SK-N-SH (cell line): ENCODE measurements around the gene PDIK1L. TPM values are rescaled to one million over a fixed set of nuclear protein-coding genes. Genes with fewer than 3 reads are reported as not detected.

ENCODE experiments used
- CTCF ChIA-PET: fragments of 300-600, 350-600 bp; formaldehyde crosslinking; extraction: SDS; loops from one replicate; lab custom pipeline; 2021; lab: Yijun Ruan, JAX
- POLR2A ChIA-PET: fragments of 350-600 bp; sonication (Branson Sonifier 250); formaldehyde crosslinking; extraction: SDS; loops from one replicate; lab custom pipeline; 2020; ENCODE audit warnings: antibody characterized with exemption, inconsistent platforms; lab: Yijun Ruan, JAX
- DNase-seq: peaks from one replicate; pipeline ENCODE4 v3.0.0; 2012
- H2AFZ ChIP-seq: fragments of 200-600 bp; sonication (generic); 2 replicates; pipeline ENCODE4 v1.8.1; 2016; ENCODE audit warnings: antibody characterized with exemption, mild to moderate bottlenecking, low read depth
- H3F3A ChIP-seq: fragments of 200-600 bp; sonication (generic); replicated peaks from 2 replicates; pipeline ENCODE3; 2016; ENCODE audit warnings: antibody characterized with exemption, mild to moderate bottlenecking; ENCODE audit not compliant: insufficient read depth
- H3K27ac ChIP-seq, 2 experiments: fragments of 200-500 bp in 1 of 2; fragments of 200-600 bp in 1 of 2; sonication (Bioruptor generic) in 1 of 2; sonication (generic), shearing (Covaris generic) in 1 of 2; 2 replicates each; pipeline versions ENCODE4 v1.5.1 to v1.6.1; 2014 to 2016; ENCODE audit warnings: low read depth in 2 of 2, inconsistent platforms in 1 of 2, low read length in 1 of 2, mild to moderate bottlenecking in 1 of 2, mixed read lengths in 1 of 2
- H3K27me3 ChIP-seq: fragments of 200-600 bp; sonication (generic), shearing (Covaris generic); 2 replicates; pipeline ENCODE4 v1.6.1; 2016; ENCODE audit warnings: mixed run types; ENCODE audit not compliant: insufficient read depth
- H3K36me3 ChIP-seq, 2 experiments: fragments of 200-500 bp in 1 of 2; fragments of 200-600 bp in 1 of 2; sonication (Bioruptor generic) in 1 of 2; sonication (generic) in 1 of 2; replicated peaks in 1 of 2; 2 replicates each; pipeline versions ENCODE3 to v1.5.1; 2014 to 2016; ENCODE audit warnings: low read length in 1 of 2, mild to moderate bottlenecking in 1 of 2; ENCODE audit not compliant: insufficient read depth in 2 of 2, control insufficient read depth in 1 of 2
- H3K4me1 ChIP-seq, 2 experiments: fragments of 200-500 bp in 1 of 2; fragments of 200-600 bp in 1 of 2; sonication (Bioruptor generic) in 1 of 2; sonication (generic), shearing (Covaris generic) in 1 of 2; 2 replicates each; pipeline versions ENCODE4 v1.5.1 to v1.6.1; 2014 to 2016; ENCODE audit warnings: low read depth in 1 of 2, low read length in 1 of 2, mixed run types in 1 of 2; ENCODE audit not compliant: insufficient read depth in 2 of 2, control insufficient read depth in 1 of 2
- H3K4me2 ChIP-seq: fragments of 200-600 bp; sonication (generic), shearing (Covaris generic); 2 replicates; pipeline ENCODE4 v1.6.1; 2017; ENCODE audit warnings: mixed run types
- H3K4me3 ChIP-seq, 2 experiments: fragments of 200-500 bp in 1 of 2; fragments of 200-600 bp in 1 of 2; sonication (Bioruptor generic) in 1 of 2; sonication (generic), shearing (Covaris generic) in 1 of 2; 2 replicates each; pipeline versions ENCODE4 v1.5.1 to v1.8.1; 2014 to 2016; ENCODE audit warnings: low read depth in 2 of 2, inconsistent platforms in 1 of 2, low read length in 1 of 2, mild to moderate bottlenecking in 1 of 2, mixed read lengths in 1 of 2, moderate library complexity in 1 of 2
- H3K79me2 ChIP-seq: fragments of 200-600 bp; sonication (generic); 2 replicates; pipeline ENCODE4 v1.8.1; 2017; ENCODE audit warnings: mild to moderate bottlenecking; ENCODE audit not compliant: insufficient read depth
- H3K9ac ChIP-seq: fragments of 200-600 bp; sonication (generic); 2 replicates; pipeline ENCODE4 v1.6.1; 2017; ENCODE audit warnings: mixed run types
- H3K9me2 ChIP-seq: fragments of 200-600 bp; sonication (generic); 2 replicates; pipeline ENCODE4 v1.6.1; 2017; ENCODE audit warnings: mixed run types
- H3K9me3 ChIP-seq: fragments of 200-600 bp; sonication (generic); 2 replicates; pipeline ENCODE4 v1.6.1; 2017; ENCODE audit warnings: mixed run types, mild to moderate bottlenecking, moderate library complexity
- H4K20me1 ChIP-seq: fragments of 200-600 bp; sonication (generic); 2 replicates; pipeline ENCODE4 v1.6.1; 2017; ENCODE audit warnings: mild to moderate bottlenecking, mixed run types; ENCODE audit not compliant: insufficient read depth
- ELF1 ChIP-seq: IDR thresholded peaks from 2 replicates; pipeline ENCODE4 v1.4.0; 2012
- EP300 ChIP-seq, 2 experiments: IDR thresholded peaks; 2 replicates each; pipeline versions ENCODE4 v1.4.0 to v1.6.1; 2012; ENCODE audit warnings: borderline replicate concordance in 1 of 2, low read depth in 1 of 2, low read length in 1 of 2
- EZH2phosphoT487 ChIP-seq: fragments of 200-600 bp; sonication (generic); IDR thresholded peaks from 2 replicates; pipeline ENCODE4 v1.6.1; 2017; ENCODE audit warnings: low read depth, mixed run types, mild to moderate bottlenecking, antibody characterized with exemption, moderate library complexity, borderline replicate concordance
- GATA2 ChIP-seq: sonication (generic); formaldehyde crosslinking; IDR thresholded peaks from 2 replicates; pipeline ENCODE4 v1.5.0; 2020; ENCODE audit warnings: mild to moderate bottlenecking, missing genetic modification reagents
- MXI1 ChIP-seq: IDR thresholded peaks from 2 replicates; pipeline ENCODE4 v1.6.1; 2012; ENCODE audit warnings: mild to moderate bottlenecking, low read depth, low read length, improper control_type of control experiment
- NRF1 ChIP-seq: IDR thresholded peaks from 2 replicates; pipeline ENCODE4 v1.6.1; 2012; ENCODE audit warnings: low read depth, mild to moderate bottlenecking, low read length
- RAD21 ChIP-seq: IDR thresholded peaks from 2 replicates; pipeline ENCODE4 v1.6.1; 2012; ENCODE audit warnings: mild to moderate bottlenecking, low read length
- SIN3A ChIP-seq: IDR thresholded peaks from 2 replicates; pipeline ENCODE4 v1.6.1; 2012; ENCODE audit warnings: low read depth, mild to moderate bottlenecking, low read length, moderate library complexity, borderline replicate concordance
- SMC3 ChIP-seq: IDR thresholded peaks from 2 replicates; pipeline ENCODE4 v1.6.1; 2012; ENCODE audit warnings: low read depth, low read length, improper control_type of control experiment
- WGBS: methylation state at CpG from one replicate; pipeline ENCODE4 v1.1.6; 2017; ENCODE audit warnings: low lambda C conversion rate; 5-methylcytosine and 5-hydroxymethylcytosine counted together
- polyA plus RNA-seq, 3 experiments: library from polyadenylated mRNA; depleted of rRNA; stranded (reverse); fragments of >200 nt; gene quantifications; 2 replicates each; pipeline ENCODE4 v1.2.3, GENCODE V29; 2012
- TF ChIP-seq, protein P1 (sequence below): IDR thresholded peaks from 2 replicates; pipeline ENCODE4 v1.4.0; 2012; ENCODE audit warnings: low read depth, borderline replicate concordance
- TF ChIP-seq, protein P2 (sequence below): fragments of 150-350 bp; IDR thresholded peaks from 2 replicates; pipeline ENCODE4 v1.6.1; 2017; ENCODE audit warnings: antibody characterized with exemption, low read length, low read depth, borderline replicate concordance
- TF ChIP-seq, protein P3 (sequence below): IDR thresholded peaks from 2 replicates; pipeline ENCODE4; 2012

Gene PDIK1L
- polyA plus RNA-seq, 1 of the 3 experiments (the other 2 are of a cell fraction) = 1.2 TPM

DNA sequence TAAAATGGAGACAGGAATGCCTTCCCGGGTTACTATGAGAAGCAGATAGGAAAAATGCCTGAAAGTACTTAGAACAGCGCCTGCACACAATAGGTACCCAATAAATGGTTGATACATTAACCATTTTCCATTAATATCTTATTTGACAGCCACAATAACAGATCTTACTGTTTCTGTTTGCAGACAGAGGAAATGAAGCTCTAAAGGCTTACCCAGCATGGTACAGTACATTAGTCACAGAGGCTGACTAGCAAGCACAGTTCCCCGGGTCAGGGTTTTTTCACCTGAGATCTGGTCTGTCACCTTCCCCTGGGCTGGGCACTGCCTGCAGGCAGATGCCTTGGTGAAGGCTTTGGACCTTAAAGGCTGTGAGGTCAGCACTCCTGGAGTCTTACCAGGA is 47.1 kb upstream of the PDIK1L start:
- H3K9me2 ChIP-seq = no peaks in the 10 kb centered on the region
- H3K9ac ChIP-seq = no peak overlapping the region
- H3F3A ChIP-seq = no peaks in the 10 kb centered on the region
- no peak for DNase-seq
- H3K36me3 ChIP-seq = no peaks in the 10 kb centered on the region
- H2AFZ ChIP-seq = no peak overlapping the region
- TF ChIP-seq MXI1 (no peak), SIN3A (no peak), SMC3 (no peak), GATA2 (no peak), NRF1 (no peak)
- H3K27ac ChIP-seq = no peak overlapping the region
- no peaks in the 10 kb centered on the region for H3K79me2 ChIP-seq
- no peak overlapping the region for H3K4me3 ChIP-seq
- ChIA-PET CTCF (interaction anchor here (1.0 to 1.9 kb wide), 4 partner anchors 11 to 81 kb away, joined by 3 to 6 read pairs (median 4); no protein-coding TSS in a partner anchor), POLR2A (no interaction called here)
- peaks cover 14% of the 10 kb centered on the region; the same call in 1 of the 2 replicates for H3K27me3 ChIP-seq
- H3K9me3 ChIP-seq = no peaks in the 10 kb centered on the region
- H4K20me1 ChIP-seq = no peaks in the 10 kb centered on the region
- no peak overlapping the region for H3K4me2 ChIP-seq
- 53% methylated on average over 3 of the region's 3 CpGs for WGBS
- no peaks in the 10 kb centered on the region; a peak in 1 of 4 replicates for H3K4me1 ChIP-seq

DNA sequence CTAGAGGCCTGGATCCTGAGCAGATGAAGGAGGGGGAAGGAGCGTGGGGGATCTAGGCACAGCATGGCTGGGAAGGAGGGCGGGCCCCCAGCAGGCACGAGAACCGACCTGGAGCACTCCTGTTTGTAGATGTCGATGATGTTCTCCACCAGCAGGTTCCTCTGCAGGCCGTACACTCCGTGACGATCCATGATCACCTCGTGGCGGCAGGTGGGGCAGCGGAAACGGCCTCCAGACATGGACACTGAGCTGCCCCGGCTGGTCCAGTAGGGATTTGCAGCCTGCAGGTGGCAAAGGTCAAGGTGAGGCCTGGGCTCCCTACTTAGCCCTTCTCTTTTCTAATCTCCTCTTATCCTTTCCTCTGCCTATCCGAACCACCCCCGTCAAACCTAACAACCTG is 45.5 kb upstream of the PDIK1L start:
- Histone ChIP-seq H3K9me3 (no peaks in the 10 kb centered on the region), H3K9me2 (no peaks in the 10 kb centered on the region), H3K9ac (no peak overlapping the region), H3K4me2 (no peak overlapping the region), H3F3A (no peaks in the 10 kb centered on the region), H3K27me3 (peaks cover 10% of the 10 kb centered on the region), H3K4me3 (no peak overlapping the region), H3K79me2 (no peaks in the 10 kb centered on the region), H2AFZ (no peak overlapping the region), H3K27ac (no peak overlapping the region), H3K4me1 (no peaks in the 10 kb centered on the region; a peak in 1 of 4 replicates), H4K20me1 (no peaks in the 10 kb centered on the region), H3K36me3 (no peaks in the 10 kb centered on the region)
- no peak for DNase-seq
- 68% methylated on average over 11 of the region's 15 CpGs for WGBS
- TF ChIP-seq EP300 (IDR thresholded peaks at IDR 0.05; ENCODE audit: borderline replicate concordance in 1 of 2, low read depth in 1 of 2, low read length in 1 of 2) = no peak
- TF ChIP-seq MXI1 = no peak
- TF ChIP-seq RAD21 = no peak
- TF ChIP-seq EZH2phosphoT487 = no peak
- TF ChIP-seq, protein P1, sequence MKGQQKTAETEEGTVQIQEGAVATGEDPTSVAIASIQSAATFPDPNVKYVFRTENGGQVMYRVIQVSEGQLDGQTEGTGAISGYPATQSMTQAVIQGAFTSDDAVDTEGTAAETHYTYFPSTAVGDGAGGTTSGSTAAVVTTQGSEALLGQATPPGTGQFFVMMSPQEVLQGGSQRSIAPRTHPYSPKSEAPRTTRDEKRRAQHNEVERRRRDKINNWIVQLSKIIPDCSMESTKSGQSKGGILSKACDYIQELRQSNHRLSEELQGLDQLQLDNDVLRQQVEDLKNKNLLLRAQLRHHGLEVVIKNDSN = no peak
- TF ChIP-seq ELF1 = no peak
- TF ChIP-seq, protein P2, sequence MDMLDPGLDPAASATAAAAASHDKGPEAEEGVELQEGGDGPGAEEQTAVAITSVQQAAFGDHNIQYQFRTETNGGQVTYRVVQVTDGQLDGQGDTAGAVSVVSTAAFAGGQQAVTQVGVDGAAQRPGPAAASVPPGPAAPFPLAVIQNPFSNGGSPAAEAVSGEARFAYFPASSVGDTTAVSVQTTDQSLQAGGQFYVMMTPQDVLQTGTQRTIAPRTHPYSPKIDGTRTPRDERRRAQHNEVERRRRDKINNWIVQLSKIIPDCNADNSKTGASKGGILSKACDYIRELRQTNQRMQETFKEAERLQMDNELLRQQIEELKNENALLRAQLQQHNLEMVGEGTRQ = no peak
- no peak for TF ChIP-seq SIN3A
- TF ChIP-seq, protein P3, sequence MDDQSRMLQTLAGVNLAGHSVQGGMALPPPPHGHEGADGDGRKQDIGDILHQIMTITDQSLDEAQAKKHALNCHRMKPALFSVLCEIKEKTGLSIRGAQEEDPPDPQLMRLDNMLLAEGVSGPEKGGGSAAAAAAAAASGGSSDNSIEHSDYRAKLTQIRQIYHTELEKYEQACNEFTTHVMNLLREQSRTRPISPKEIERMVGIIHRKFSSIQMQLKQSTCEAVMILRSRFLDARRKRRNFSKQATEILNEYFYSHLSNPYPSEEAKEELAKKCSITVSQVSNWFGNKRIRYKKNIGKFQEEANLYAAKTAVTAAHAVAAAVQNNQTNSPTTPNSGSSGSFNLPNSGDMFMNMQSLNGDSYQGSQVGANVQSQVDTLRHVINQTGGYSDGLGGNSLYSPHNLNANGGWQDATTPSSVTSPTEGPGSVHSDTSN = no peak
- ChIA-PET POLR2A (interaction anchor here (1.3 kb wide), 1 partner anchor 12 kb away, joined by 4 read pairs; no protein-coding TSS in a partner anchor), CTCF (interaction anchor here (1.1 to 1.6 kb wide), 2 partner anchors 30 to 298 kb away, joined by 3 to 4 read pairs; no protein-coding TSS in a partner anchor)
